ENCODE results near the gene CLCNKB.
"Not testable (repeated sequence)": the region's sequence is repeated elsewhere in the genome, so short reads cannot be mapped to it uniquely, and the experiment has no call there.

- TF ChIP-seq EP300, CTCF (IDR thresholded peaks at IDR 0.05): not testable (repeated sequence)
These were observed 15.0 kb downstream of the CLCNKB start for GRCh38 chr1:16058394-16059120.

All from sigmoid colon (tissue), 4 donors.